ENCODE data around the gene ABTB2. TPM values are rescaled to one million over a fixed set of nuclear protein-coding genes. Genes with fewer than 3 reads are reported as not detected.

The ABTB2 gene
- total RNA-seq, 1 donor from 2014 or later: 73.0 TPM

DNA sequence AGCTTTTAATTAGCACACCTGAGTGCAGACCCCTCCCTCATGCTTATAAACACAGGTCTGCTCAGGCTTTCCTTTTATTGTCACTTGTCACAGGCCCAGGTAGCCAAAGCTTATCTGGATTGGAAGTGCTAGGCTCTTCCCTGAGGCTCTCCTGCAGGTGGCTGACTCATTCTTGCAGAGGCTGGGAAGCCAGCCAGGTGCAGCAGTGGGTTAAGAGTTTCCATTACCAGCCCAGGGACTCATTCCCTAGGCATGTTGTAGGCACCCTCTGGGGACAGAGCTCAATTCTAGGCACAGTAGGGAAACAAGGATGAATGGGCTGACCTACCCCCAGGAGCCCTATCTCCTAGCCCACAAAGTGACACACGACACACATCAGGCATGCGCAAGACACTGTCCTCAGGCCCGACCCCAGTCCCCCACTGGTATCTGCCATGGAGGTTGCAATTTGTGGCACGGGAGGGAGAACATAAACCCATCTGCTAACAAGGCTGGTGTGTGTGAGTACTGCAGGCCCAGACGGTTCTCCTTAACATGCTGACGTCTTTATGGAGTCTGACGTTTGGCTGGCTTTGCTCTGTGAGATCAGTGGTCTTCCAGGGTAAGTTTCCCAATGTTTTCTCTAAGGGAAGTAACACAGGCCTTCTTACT is 94.2 kb downstream of the ABTB2 start:
- Mint-ChIP-seq H3K27ac (no peak overlapping the region), H3K4me3 (no peak overlapping the region), H3K4me1 (peaks cover 10% of the 10 kb centered on the region), H3K27me3 (no peaks in the 10 kb centered on the region), H3K9me3 (no peaks in the 10 kb centered on the region), H3K36me3 (ENCODE audit: low read depth) (no peaks in the 10 kb centered on the region)
- CTCF ChIA-PET: no interaction called here
- ATAC-seq (ENCODE audit: low read depth): no peak
- DNase-seq: no peak
- intact Hi-C loops (cut with micrococcal nuclease): no loop called here
- TF ChIP-seq, protein P1, sequence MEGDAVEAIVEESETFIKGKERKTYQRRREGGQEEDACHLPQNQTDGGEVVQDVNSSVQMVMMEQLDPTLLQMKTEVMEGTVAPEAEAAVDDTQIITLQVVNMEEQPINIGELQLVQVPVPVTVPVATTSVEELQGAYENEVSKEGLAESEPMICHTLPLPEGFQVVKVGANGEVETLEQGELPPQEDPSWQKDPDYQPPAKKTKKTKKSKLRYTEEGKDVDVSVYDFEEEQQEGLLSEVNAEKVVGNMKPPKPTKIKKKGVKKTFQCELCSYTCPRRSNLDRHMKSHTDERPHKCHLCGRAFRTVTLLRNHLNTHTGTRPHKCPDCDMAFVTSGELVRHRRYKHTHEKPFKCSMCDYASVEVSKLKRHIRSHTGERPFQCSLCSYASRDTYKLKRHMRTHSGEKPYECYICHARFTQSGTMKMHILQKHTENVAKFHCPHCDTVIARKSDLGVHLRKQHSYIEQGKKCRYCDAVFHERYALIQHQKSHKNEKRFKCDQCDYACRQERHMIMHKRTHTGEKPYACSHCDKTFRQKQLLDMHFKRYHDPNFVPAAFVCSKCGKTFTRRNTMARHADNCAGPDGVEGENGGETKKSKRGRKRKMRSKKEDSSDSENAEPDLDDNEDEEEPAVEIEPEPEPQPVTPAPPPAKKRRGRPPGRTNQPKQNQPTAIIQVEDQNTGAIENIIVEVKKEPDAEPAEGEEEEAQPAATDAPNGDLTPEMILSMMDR (IDR thresholded peaks at IDR 0.05): no peak
- POLR2A ChIA-PET: no interaction called here

DNA sequence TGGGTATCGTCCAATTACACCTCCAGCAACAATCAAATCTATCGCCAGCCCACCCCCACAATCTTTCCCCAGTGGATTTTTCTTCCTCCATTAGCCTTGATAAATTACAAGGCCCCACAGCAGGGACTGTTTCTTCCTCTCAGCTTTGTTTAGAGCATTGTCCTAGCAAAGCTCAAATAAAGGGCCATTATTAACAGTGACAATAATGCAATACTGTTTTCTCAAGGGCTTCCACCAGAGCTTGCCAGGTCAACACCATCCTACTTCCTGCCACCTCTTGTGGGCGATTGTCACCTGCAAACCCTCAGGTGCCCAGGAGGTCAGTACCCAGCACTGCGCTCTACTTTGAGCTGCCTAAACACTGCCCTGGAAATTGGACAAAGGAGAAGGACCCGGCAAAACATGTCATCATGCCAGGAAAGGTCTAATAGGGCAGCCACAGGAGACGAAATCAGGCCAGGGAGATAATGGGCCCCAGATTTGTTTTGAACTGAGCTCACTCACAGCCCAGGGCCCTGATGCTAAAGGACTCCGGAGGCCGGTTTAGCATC is 95.2 kb downstream of the ABTB2 start:
- Mint-ChIP-seq H3K27me3 (no peaks in the 10 kb centered on the region), H3K9me3 (no peaks in the 10 kb centered on the region), H3K27ac (no peak overlapping the region), H3K36me3 (ENCODE audit: low read depth) (no peaks in the 10 kb centered on the region), H3K4me1 (peaks cover 10% of the 10 kb centered on the region), H3K4me3 (no peak overlapping the region)
- POLR2A ChIA-PET: no interaction called here
- ATAC-seq (ENCODE audit: low read depth) (no peak), DNase-seq (no peak)
- CTCF ChIA-PET: no interaction called here
- intact Hi-C loops (cut with micrococcal nuclease): no loop called here
- TF ChIP-seq, protein P1 (IDR thresholded peaks at IDR 0.05): no peak

DNA sequence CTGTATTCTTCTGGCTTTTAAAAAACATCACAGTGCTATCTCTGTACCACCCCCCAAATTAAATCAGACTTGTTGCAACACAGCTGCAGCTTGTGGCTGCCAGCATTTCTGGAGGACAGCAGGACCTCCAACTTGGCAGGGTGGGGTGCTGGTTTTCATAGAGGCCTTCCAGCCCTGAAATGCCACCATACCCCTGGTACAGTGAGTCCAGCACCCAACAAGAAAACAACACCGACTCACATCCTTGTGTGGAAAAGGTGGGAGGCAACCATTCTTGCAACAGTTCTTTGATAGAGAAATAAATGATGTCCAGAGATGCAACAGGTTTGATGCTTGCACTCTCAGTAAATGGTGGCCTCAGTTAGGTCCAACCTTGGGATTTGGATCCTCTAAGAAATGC is 96.0 kb downstream of the ABTB2 start:
- ChIA-PET POLR2A (interaction anchor here (0.9 to 1.5 kb wide), 2 partner anchors 10 to 36 kb away, joined by 5 to 9 read pairs; no protein-coding TSS in a partner anchor), CTCF (interaction anchor here (0.6 kb wide), 1 partner anchor 11 kb away, joined by 3 read pairs; no protein-coding TSS in a partner anchor)
- Mint-ChIP-seq H3K27ac (no peak overlapping the region), H3K4me1 (peaks cover 6% of the 10 kb centered on the region), H3K36me3 (ENCODE audit: low read depth) (no peaks in the 10 kb centered on the region), H3K27me3 (no peaks in the 10 kb centered on the region), H3K4me3 (no peak overlapping the region), H3K9me3 (no peaks in the 10 kb centered on the region)
- no peak for DNase-seq
- intact Hi-C loops (cut with micrococcal nuclease): no loop called here
- TF ChIP-seq, protein P1 (IDR thresholded peaks at IDR 0.05): no peak
- ATAC-seq (ENCODE audit: low read depth): no peak

DNA sequence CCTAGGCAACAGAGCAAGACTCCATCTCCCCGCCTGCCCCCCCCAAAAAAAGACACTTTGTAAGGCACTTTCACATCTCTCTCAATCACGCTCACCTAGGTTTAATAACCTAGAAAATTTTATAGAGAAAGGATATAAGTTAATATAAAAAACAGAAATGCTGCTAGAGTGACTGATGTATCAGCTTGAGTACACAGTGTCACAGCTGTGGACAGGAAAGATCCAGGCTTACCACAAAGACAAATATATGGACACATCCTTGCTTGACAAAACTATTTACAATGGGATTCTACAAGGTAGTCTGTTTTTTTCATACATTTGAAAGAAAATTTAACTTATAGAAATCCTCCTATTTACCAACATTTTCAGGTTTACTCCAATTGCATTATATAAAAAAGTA is 96.7 kb downstream of the ABTB2 start:
- Mint-ChIP-seq H3K27me3 (no peaks in the 10 kb centered on the region), H3K36me3 (ENCODE audit: low read depth) (no peaks in the 10 kb centered on the region), H3K9me3 (no peaks in the 10 kb centered on the region), H3K4me3 (no peak overlapping the region), H3K27ac (no peak overlapping the region), H3K4me1 (no peaks in the 10 kb centered on the region)
- no peak for ATAC-seq (ENCODE audit: low read depth)
- CTCF ChIA-PET: no interaction called here
- TF ChIP-seq, protein P1 (IDR thresholded peaks at IDR 0.05): no peak
- POLR2A ChIA-PET: interaction anchor here (0.7 to 1.5 kb wide), 3 partner anchors 10 to 330 kb away, joined by 5 to 9 read pairs (median 8); no protein-coding TSS in a partner anchor
- no peak for DNase-seq
- intact Hi-C loops (cut with micrococcal nuclease): no loop called here

DNA sequence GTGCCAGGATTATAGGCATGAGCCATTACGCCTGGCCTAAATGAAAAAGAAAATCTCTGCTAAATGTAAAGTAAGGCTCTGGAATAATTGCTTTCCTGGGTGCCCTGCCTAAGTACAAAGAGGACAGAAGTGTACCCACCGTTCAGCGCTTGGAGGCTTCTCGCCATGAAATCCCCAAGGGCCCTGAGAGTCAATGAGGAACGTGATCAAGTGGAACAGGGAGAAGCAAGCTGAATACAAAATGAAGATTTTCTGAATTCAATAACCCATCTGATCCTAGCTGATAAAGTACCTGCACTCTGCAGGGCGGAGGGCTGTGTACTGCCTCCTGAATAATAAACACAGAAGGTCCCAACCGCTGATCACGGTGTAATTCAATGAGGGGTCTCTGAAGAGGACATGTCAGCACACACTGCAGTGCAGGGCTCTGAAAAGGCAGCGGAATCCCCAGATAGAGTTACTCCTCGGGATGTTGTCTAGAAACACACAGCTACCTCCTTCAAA is 97.7 kb downstream of the ABTB2 start:
- Mint-ChIP-seq H3K27me3 (no peaks in the 10 kb centered on the region), H3K36me3 (ENCODE audit: low read depth) (peaks cover under 1% of the 10 kb centered on the region), H3K4me3 (no peak overlapping the region), H3K4me1 (no peaks in the 10 kb centered on the region), H3K9me3 (no peaks in the 10 kb centered on the region), H3K27ac (no peak overlapping the region)
- ChIA-PET CTCF (no interaction called here), POLR2A (interaction anchor here (1.1 to 1.5 kb wide), 2 partner anchors 9 kb away, joined by 3 to 5 read pairs; no protein-coding TSS in a partner anchor)
- no peak for DNase-seq
- intact Hi-C loops (cut with micrococcal nuclease): no loop called here
- ATAC-seq (ENCODE audit: low read depth): no peak
- TF ChIP-seq, protein P1 (IDR thresholded peaks at IDR 0.05): no peak

Data from activated B cell treated with CpG ODN at 0.5 μM for 24 hours (primary cell).